Measurements from ENCODE around the gene SIRPB2.

GRCh38 chr20:1507276-1507675 lies 16.1 kb upstream of the SIRPB2 start:
- no peak for TF ChIP-seq CTCF (IDR thresholded peaks at IDR 0.05; ENCODE audit: insufficient read depth, low read length)
- no peak for TF ChIP-seq POLR2AphosphoS5 (IDR thresholded peaks at IDR 0.05; ENCODE audit: low read depth)
